HG03565 (cell line): Measurements from ENCODE around the gene IFT122.

Source experiments
- ATAC-seq: cut with Tn5 transposase; IDR thresholded peaks from one replicate; pipeline ENCODE4 v1.9.1; 2021; ENCODE audit warnings: mild to moderate bottlenecking, moderate library complexity; ENCODE audit not compliant: unreplicated experiment

Gene IFT122

GRCh38 chr3:129554356-129555152, 114.5 kb downstream of the IFT122 start:
- ATAC-seq = no peak

- no peak for ATAC-seq
Observed at GRCh38 chr3:129555153-129555550, 115.1 kb downstream of the IFT122 start.

- ATAC-seq = no peak
Observed at GRCh38 chr3:129555616-129556357, 115.8 kb downstream of the IFT122 start.

- no peak for ATAC-seq
Observed at GRCh38 chr3:129556358-129556695, 116.3 kb downstream of the IFT122 start.

- ATAC-seq = no peak
Observed at GRCh38 chr3:129556890-129557547, 117.0 kb downstream of the IFT122 start.

GRCh38 chr3:129557548-129557894, 117.5 kb downstream of the IFT122 start:
- no peak for ATAC-seq

- no peak for ATAC-seq
Observed at GRCh38 chr3:129558081-129558771, 118.2 kb downstream of the IFT122 start.

- ATAC-seq = no peak
Observed at GRCh38 chr3:129558772-129559564, 118.9 kb downstream of the IFT122 start.

- no peak for ATAC-seq
Observed at GRCh38 chr3:129559565-129560079, 119.6 kb downstream of the IFT122 start.

- ATAC-seq = no peak
Observed at GRCh38 chr3:129560269-129560787, 120.3 kb downstream of the IFT122 start.

GRCh38 chr3:129560911-129561594, 121.0 kb downstream of the IFT122 start:
- no peak for ATAC-seq

- ATAC-seq = no peak
Observed at GRCh38 chr3:129561619-129562248, 121.7 kb downstream of the IFT122 start.

- no peak for ATAC-seq
Observed at GRCh38 chr3:129562803-129563202, 122.8 kb downstream of the IFT122 start.

- ATAC-seq = no peak
Observed at GRCh38 chr3:129563332-129563731, 123.3 kb downstream of the IFT122 start.

- no peak for ATAC-seq
Observed at GRCh38 chr3:129563850-129564535, 124.0 kb downstream of the IFT122 start.

GRCh38 chr3:129564981-129565644, 125.1 kb downstream of the IFT122 start:
- ATAC-seq = no peak

GRCh38 chr3:129565902-129566301, 125.9 kb downstream of the IFT122 start:
- no peak for ATAC-seq

- no peak for ATAC-seq
Observed at GRCh38 chr3:129567176-129567705, 127.2 kb downstream of the IFT122 start.
